Nephron (organoid): ENCODE results near the gene MTERF1.

Experiments used
- H3K27ac Mint-ChIP-seq, 3 experiments: 2 replicates each; pipeline ENCODE4 v1.8.0; 2020; ENCODE audit warnings: mixed read lengths in 3 of 3, mild to moderate bottlenecking in 2 of 3, moderate library complexity in 1 of 3
- H3K27me3 Mint-ChIP-seq: 2 replicates; pipeline ENCODE4 v1.8.0; 2021; ENCODE audit warnings: low read depth, mild to moderate bottlenecking, moderate library complexity, mixed read lengths
- H3K36me3 Mint-ChIP-seq: 2 replicates; pipeline ENCODE4 v1.8.0; 2020; ENCODE audit warnings: low read depth, mixed read lengths
- H3K4me1 Mint-ChIP-seq: 2 replicates; pipeline ENCODE4 v1.8.0; 2020; ENCODE audit warnings: mixed read lengths
- H3K4me3 Mint-ChIP-seq, 3 experiments: 2 replicates each; pipeline ENCODE4 v1.8.0; 2020; ENCODE audit warnings: mild to moderate bottlenecking in 3 of 3, mixed read lengths in 3 of 3, moderate library complexity in 2 of 3
- H3K9me3 Mint-ChIP-seq: 2 replicates; pipeline ENCODE4 v1.8.0; 2020; ENCODE audit warnings: mixed read lengths
- TF ChIP-seq, protein P1 (sequence below), 3 experiments: fragments of 200-600 bp; sonication (generic); IDR thresholded peaks; one replicate each; pipeline ENCODE4 v1.5.0; 2021; ENCODE audit warnings: antibody characterized with exemption in 3 of 3; ENCODE audit not compliant: unreplicated experiment in 3 of 3

Gene MTERF1

DNA sequence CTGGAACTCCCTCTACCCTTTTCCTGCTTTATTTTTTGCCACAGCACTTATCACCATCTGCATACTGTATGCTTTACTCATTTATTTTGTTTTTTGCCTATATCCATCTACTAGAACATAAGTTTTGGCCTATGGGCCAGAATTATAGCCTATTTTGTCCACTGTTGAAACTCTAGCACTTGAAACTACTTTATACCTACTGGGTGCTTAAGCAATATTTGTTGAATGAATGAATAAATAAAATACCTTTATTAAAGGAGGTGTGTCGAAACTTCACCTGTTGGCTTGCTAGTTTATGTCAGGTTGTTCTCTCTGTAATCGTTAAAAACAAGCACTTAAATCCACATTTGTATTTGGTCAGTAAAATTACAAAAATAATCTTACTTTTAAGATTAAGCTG, 53.3 kb downstream of the MTERF1 start:
- Mint-ChIP-seq H3K36me3 (peaks cover 9% of the 10 kb centered on the region), H3K4me1 (no peaks in the 10 kb centered on the region), H3K9me3 (peaks cover 3% of the 10 kb centered on the region), H3K27me3 (peaks cover 3% of the 10 kb centered on the region), H3K4me3 (no peak overlapping the region), H3K27ac (no peak overlapping the region)
- TF ChIP-seq, protein P1, sequence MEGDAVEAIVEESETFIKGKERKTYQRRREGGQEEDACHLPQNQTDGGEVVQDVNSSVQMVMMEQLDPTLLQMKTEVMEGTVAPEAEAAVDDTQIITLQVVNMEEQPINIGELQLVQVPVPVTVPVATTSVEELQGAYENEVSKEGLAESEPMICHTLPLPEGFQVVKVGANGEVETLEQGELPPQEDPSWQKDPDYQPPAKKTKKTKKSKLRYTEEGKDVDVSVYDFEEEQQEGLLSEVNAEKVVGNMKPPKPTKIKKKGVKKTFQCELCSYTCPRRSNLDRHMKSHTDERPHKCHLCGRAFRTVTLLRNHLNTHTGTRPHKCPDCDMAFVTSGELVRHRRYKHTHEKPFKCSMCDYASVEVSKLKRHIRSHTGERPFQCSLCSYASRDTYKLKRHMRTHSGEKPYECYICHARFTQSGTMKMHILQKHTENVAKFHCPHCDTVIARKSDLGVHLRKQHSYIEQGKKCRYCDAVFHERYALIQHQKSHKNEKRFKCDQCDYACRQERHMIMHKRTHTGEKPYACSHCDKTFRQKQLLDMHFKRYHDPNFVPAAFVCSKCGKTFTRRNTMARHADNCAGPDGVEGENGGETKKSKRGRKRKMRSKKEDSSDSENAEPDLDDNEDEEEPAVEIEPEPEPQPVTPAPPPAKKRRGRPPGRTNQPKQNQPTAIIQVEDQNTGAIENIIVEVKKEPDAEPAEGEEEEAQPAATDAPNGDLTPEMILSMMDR (IDR thresholded peaks at IDR 0.05; ENCODE audit: unreplicated experiment in 3 of 3): no peak

DNA sequence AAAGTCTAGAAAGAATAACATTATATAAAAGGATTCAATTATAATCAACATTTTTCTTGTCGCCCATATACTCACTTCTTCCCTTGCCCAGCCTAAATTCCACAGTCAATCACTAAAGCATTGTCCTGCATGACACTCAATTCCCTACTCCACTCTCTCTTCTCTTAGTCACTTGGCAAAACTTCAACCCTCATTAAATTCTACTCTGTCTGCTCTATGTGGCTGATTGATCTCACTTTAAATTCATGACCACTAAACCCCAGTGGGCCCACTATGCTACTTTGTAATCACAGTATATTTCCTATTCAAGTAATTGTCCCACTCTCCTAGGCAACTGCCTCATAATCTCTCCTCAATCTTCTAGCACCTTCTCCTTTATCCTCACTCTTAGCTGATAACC, 54.1 kb downstream of the MTERF1 start:
- H3K36me3 Mint-ChIP-seq: peaks cover 9% of the 10 kb centered on the region
- H3K27me3 Mint-ChIP-seq: peaks cover 3% of the 10 kb centered on the region
- TF ChIP-seq, protein P1 (IDR thresholded peaks at IDR 0.05; ENCODE audit: unreplicated experiment in 3 of 3): no peak
- H3K9me3 Mint-ChIP-seq: peaks cover 3% of the 10 kb centered on the region
- H3K4me3 Mint-ChIP-seq: no peak overlapping the region
- H3K27ac Mint-ChIP-seq: no peak overlapping the region
- no peaks in the 10 kb centered on the region for H3K4me1 Mint-ChIP-seq

DNA sequence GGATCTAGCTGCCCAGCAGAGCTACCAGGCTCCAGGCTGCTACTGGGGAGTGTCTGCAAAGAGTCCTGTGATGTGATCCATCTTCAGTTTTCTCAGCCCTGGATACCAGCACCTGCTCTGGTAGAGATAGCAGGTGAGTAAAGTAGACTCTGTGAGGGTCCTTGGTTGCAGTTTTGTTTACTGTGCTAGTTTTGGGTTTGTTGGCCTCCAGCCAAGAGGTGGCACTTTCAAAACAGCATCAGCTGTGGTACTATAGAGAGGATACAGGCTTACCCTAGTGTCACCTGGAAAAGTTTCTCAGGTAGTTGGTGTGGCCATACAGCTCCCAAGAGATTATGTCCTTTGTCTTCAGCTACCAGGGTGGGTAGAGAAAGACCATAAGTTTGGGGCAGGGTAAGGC, 56.3 kb downstream of the MTERF1 start:
- Mint-ChIP-seq H3K9me3 (peaks cover 18% of the 10 kb centered on the region), H3K36me3 (peaks cover 9% of the 10 kb centered on the region), H3K27ac (no peak overlapping the region), H3K4me1 (no peaks in the 10 kb centered on the region), H3K27me3 (no peaks in the 10 kb centered on the region), H3K4me3 (no peak overlapping the region)
- TF ChIP-seq, protein P1 (IDR thresholded peaks at IDR 0.05; ENCODE audit: unreplicated experiment in 3 of 3): no peak
